ENCODE results near the gene CLEC14A.

DNA sequence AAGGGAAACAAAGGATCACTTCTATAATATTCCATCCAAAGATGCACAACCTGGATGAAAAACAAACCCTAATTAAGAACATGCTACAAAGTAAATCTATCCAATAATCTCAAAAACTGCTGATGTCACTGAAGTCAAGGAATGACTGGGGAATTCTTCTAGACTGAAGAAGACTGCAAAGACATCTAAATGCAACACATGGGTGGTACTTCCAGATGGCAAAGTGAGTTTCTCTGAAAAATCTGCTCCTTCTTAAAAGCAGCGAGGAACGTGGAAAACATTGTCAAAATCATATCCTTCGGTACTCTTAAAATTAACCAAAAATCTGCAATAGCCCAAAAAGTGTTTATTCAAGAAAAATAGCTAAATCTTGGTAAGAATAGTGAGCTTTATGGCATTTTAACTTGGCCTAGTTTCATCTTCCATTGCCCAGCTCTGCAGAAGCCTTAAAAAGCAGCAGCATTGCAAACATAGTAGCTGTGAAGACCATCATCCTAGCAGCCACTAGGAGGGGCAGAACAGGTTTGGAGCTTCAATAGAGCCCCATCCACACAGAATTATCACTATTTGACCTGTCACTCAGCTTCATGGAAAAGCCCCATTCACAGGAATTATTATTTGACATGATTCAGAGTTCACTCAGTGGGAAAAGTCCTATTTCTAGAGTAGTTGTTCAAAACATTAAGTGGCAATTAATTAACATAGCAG, 7.4 kb downstream of the CLEC14A start:
- TF ChIP-seq, protein P1, sequence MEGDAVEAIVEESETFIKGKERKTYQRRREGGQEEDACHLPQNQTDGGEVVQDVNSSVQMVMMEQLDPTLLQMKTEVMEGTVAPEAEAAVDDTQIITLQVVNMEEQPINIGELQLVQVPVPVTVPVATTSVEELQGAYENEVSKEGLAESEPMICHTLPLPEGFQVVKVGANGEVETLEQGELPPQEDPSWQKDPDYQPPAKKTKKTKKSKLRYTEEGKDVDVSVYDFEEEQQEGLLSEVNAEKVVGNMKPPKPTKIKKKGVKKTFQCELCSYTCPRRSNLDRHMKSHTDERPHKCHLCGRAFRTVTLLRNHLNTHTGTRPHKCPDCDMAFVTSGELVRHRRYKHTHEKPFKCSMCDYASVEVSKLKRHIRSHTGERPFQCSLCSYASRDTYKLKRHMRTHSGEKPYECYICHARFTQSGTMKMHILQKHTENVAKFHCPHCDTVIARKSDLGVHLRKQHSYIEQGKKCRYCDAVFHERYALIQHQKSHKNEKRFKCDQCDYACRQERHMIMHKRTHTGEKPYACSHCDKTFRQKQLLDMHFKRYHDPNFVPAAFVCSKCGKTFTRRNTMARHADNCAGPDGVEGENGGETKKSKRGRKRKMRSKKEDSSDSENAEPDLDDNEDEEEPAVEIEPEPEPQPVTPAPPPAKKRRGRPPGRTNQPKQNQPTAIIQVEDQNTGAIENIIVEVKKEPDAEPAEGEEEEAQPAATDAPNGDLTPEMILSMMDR (conservative IDR thresholded peaks at IDR 0.05) = no peak
- TF ChIP-seq EZH2 (IDR thresholded peaks at IDR 0.05; ENCODE audit: low read depth) = no peak

All from PC-9 (cell line).